ENCODE results near the gene NR4A1.

Gene NR4A1

DNA sequence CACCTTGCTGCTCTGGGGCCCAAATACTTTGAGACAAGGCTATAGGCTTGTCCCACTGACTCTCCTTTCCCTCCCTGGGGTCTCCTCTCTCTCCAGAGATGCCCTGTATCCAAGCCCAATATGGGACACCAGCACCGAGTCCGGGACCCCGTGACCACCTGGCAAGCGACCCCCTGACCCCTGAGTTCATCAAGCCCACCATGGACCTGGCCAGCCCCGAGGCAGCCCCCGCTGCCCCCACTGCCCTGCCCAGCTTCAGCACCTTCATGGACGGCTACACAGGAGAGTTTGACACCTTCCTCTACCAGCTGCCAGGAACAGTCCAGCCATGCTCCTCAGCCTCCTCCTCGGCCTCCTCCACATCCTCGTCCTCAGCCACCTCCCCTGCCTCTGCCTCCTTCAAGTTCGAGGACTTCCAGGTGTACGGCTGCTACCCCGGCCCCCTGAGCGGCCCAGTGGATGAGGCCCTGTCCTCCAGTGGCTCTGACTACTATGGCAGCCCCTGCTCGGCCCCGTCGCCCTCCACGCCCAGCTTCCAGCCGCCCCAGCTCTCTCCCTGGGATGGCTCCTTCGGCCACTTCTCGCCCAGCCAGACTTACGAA is 3.1 kb downstream of the NR4A1 start:
- no peak overlapping the region for H3K4me3 ChIP-seq (ENCODE audit: severe bottlenecking)
- DNase-seq (ENCODE audit: low spot score) (no peak), ATAC-seq (ENCODE audit: low read depth) (no peak)
- H3K27me3 ChIP-seq (ENCODE audit: insufficient read depth, poor library complexity, severe bottlenecking) = no peaks in the 10 kb centered on the region
- peaks cover 7% of the 10 kb centered on the region for H3K4me1 ChIP-seq (ENCODE audit: insufficient read depth, poor library complexity, severe bottlenecking)
- TF ChIP-seq, protein P1, sequence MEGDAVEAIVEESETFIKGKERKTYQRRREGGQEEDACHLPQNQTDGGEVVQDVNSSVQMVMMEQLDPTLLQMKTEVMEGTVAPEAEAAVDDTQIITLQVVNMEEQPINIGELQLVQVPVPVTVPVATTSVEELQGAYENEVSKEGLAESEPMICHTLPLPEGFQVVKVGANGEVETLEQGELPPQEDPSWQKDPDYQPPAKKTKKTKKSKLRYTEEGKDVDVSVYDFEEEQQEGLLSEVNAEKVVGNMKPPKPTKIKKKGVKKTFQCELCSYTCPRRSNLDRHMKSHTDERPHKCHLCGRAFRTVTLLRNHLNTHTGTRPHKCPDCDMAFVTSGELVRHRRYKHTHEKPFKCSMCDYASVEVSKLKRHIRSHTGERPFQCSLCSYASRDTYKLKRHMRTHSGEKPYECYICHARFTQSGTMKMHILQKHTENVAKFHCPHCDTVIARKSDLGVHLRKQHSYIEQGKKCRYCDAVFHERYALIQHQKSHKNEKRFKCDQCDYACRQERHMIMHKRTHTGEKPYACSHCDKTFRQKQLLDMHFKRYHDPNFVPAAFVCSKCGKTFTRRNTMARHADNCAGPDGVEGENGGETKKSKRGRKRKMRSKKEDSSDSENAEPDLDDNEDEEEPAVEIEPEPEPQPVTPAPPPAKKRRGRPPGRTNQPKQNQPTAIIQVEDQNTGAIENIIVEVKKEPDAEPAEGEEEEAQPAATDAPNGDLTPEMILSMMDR (IDR thresholded peaks at IDR 0.05; ENCODE audit: poor library complexity, severe bottlenecking) = no peak
- H3K9me3 ChIP-seq (ENCODE audit: severe bottlenecking) = no peaks in the 10 kb centered on the region
- H3K36me3 ChIP-seq (ENCODE audit: low read depth) = peaks cover 4% of the 10 kb centered on the region; the same call in 1 of the 2 replicates
- no peak overlapping the region for H3K27ac ChIP-seq (ENCODE audit: poor library complexity, severe bottlenecking)

GRCh38 chr12:52054833-52055730 is 3.8 kb downstream of the NR4A1 start:
- ATAC-seq (ENCODE audit: low read depth) (no peak), DNase-seq (ENCODE audit: low spot score) (no peak)
- Histone ChIP-seq H3K27ac (ENCODE audit: poor library complexity, severe bottlenecking) (no peak overlapping the region), H3K4me3 (ENCODE audit: severe bottlenecking) (no peak overlapping the region), H3K27me3 (ENCODE audit: insufficient read depth, poor library complexity, severe bottlenecking) (no peaks in the 10 kb centered on the region), H3K36me3 (ENCODE audit: low read depth) (peaks cover 4% of the 10 kb centered on the region; the same call in 1 of the 2 replicates), H3K4me1 (ENCODE audit: insufficient read depth, poor library complexity, severe bottlenecking) (peaks cover 6% of the 10 kb centered on the region), H3K9me3 (ENCODE audit: severe bottlenecking) (no peaks in the 10 kb centered on the region)
- TF ChIP-seq, protein P1 (IDR thresholded peaks at IDR 0.05; ENCODE audit: poor library complexity, severe bottlenecking) = no peak

DNA sequence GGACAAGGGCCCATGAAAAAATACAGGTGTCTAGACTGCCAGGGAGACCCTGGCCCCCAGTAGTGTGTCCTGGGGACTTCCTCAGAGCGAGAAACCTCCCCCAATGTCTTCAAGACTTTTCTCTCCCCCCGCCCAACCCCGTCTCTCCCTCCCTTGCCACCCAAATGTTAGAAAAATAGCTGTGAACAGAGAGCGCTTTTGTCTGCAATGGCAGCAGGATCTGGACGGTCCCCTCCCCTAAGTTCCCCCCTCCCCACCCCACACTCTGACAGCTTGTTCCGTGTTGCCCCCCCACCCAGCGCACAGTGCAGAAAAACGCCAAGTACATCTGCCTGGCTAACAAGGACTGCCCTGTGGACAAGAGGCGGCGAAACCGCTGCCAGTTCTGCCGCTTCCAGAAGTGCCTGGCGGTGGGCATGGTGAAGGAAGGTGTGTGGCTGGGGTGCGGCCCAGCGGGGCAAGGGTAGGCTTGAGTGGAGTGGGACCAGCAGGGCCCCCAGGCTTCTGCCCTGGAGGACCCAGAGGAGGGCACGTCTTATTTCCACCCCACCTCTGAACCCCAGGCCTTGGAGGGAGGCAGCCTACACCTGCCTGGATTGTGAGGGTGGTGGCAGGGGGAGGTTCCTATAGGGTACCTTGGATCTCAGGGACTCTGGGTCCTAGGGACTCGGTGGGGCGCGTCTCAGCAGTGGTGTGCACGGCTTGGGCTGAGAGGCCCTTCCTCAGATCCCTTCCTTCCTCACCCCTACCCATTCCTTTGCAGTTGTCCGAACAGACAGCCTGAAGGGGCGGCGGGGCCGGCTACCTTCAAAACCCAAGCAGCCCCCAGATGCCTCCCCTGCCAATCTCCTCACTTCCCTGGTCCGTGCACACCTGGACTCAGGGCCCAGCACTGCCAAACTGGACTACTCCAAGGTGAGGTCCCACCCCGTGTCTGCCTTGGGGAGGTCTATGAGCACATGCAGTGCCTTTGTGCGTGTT is 4.8 kb downstream of the NR4A1 start:
- no peaks in the 10 kb centered on the region for H3K27me3 ChIP-seq (ENCODE audit: insufficient read depth, poor library complexity, severe bottlenecking)
- TF ChIP-seq, protein P1 (IDR thresholded peaks at IDR 0.05; ENCODE audit: poor library complexity, severe bottlenecking) = no peak
- no peak overlapping the region for H3K27ac ChIP-seq (ENCODE audit: poor library complexity, severe bottlenecking)
- no peaks in the 10 kb centered on the region for H3K4me1 ChIP-seq (ENCODE audit: insufficient read depth, poor library complexity, severe bottlenecking)
- peaks cover 4% of the 10 kb centered on the region; the same call in 1 of the 2 replicates for H3K36me3 ChIP-seq (ENCODE audit: low read depth)
- DNase-seq (ENCODE audit: low spot score) (no peak), ATAC-seq (ENCODE audit: low read depth) (no peak)
- no peak overlapping the region for H3K4me3 ChIP-seq (ENCODE audit: severe bottlenecking)
- no peaks in the 10 kb centered on the region for H3K9me3 ChIP-seq (ENCODE audit: severe bottlenecking)

GRCh38 chr12:52056801-52057637 is 5.8 kb downstream of the NR4A1 start:
- Histone ChIP-seq H3K27ac (ENCODE audit: poor library complexity, severe bottlenecking) (no peak overlapping the region), H3K9me3 (ENCODE audit: severe bottlenecking) (no peaks in the 10 kb centered on the region), H3K27me3 (ENCODE audit: insufficient read depth, poor library complexity, severe bottlenecking) (no peaks in the 10 kb centered on the region), H3K4me3 (ENCODE audit: severe bottlenecking) (no peak overlapping the region), H3K36me3 (ENCODE audit: low read depth) (peaks cover 4% of the 10 kb centered on the region; the same call in 1 of the 2 replicates), H3K4me1 (ENCODE audit: insufficient read depth, poor library complexity, severe bottlenecking) (no peaks in the 10 kb centered on the region)
- TF ChIP-seq, protein P1 (IDR thresholded peaks at IDR 0.05; ENCODE audit: poor library complexity, severe bottlenecking) = no peak
- ATAC-seq (ENCODE audit: low read depth) (no peak), DNase-seq (ENCODE audit: low spot score) (no peak)

All from RWPE2 (cell line).